AG04449 (cell line): ENCODE data around the gene NPVF.

Experiments used
- CTCF ChIA-PET: fragments of 350-600 bp; formaldehyde crosslinking; extraction: SDS; loops from one replicate; lab custom pipeline; 2021; ENCODE audit warnings: antibody characterized with exemption; lab: Yijun Ruan, JAX
- POLR2A ChIA-PET: fragments of 400-600, 350-600 bp; formaldehyde crosslinking; extraction: SDS; loops from one replicate; lab custom pipeline; 2020; ENCODE audit warnings: antibody characterized with exemption, inconsistent platforms; lab: Yijun Ruan, JAX
- DNase-seq: peaks from one replicate; pipeline ENCODE4 v3.0.0-alpha.2; 2010; ENCODE audit warnings: low read depth, low spot score
- H3K4me3 ChIP-seq: 2 replicates; pipeline ENCODE4 v1.5.1; 2011; ENCODE audit warnings: low read depth, mild to moderate bottlenecking, control low read depth, low read length
- CTCF ChIP-seq: IDR thresholded peaks from one replicate; pipeline ENCODE4 v1.5.1; 2011; ENCODE audit warnings: mild to moderate bottlenecking, moderate library complexity, low read length, control low read depth, inconsistent platforms; ENCODE audit not compliant: insufficient read depth; ENCODE audit errors: missing control alignments

NPVF gene

GRCh38 chr7:25228386-25228785 lies at the start of gene NPVF:
TSS of gene NPVF (minus strand) at chr7:25228486. CDS start at chr7:25228439, 47 bp downstream.
- no peak for TF ChIP-seq CTCF
- ChIA-PET POLR2A (no interaction called here), CTCF (interaction anchor here (2.0 to 3.0 kb wide), 2 partner anchors 12 to 31 kb away, joined by 5 to 18 read pairs; no protein-coding TSS in a partner anchor)
- DNase-seq = no peak
- H3K4me3 ChIP-seq = no peak within 1 kb of the TSS

GRCh38 chr7:25272265-25272664 lies 44.0 kb upstream of the NPVF start:
- POLR2A ChIA-PET = no interaction called here
- CTCF ChIA-PET = no interaction called here
- no peak for DNase-seq

GRCh38 chr7:25263337-25263736 lies 35.1 kb upstream of the NPVF start:
- H3K4me3 ChIP-seq = no peak overlapping the region
- no peak for DNase-seq
- POLR2A ChIA-PET = no interaction called here
- no peak for TF ChIP-seq CTCF
- CTCF ChIA-PET = interaction anchor here (9.4 to 9.6 kb wide), 2 partner anchors 301 to 589 kb away, joined by 157 to 164 read pairs; no protein-coding TSS in a partner anchor

More at GRCh38 chr7:25272265-25272664, 44.0 kb upstream of the NPVF start:
- no peak for TF ChIP-seq CTCF
- H3K4me3 ChIP-seq = no peak overlapping the region

- no peak for DNase-seq
Measured at GRCh38 chr7:25262586-25262985, 34.3 kb upstream of the NPVF start.

GRCh38 chr7:25261545-25262140 lies 33.4 kb upstream of the NPVF start:
- DNase-seq = no peak
- ChIA-PET CTCF (interaction anchor here (0.7 to 9.6 kb wide), 8 partner anchors 8 to 591 kb away, joined by 3 to 165 read pairs (median 16); no protein-coding TSS in a partner anchor), POLR2A (interaction anchor here (0.8 kb wide), 1 partner anchor 120 kb away, joined by 3 read pairs; no protein-coding TSS in a partner anchor)
- H3K4me3 ChIP-seq = no peak overlapping the region
- no peak for TF ChIP-seq CTCF

More at GRCh38 chr7:25262586-25262985, 34.3 kb upstream of the NPVF start:
- ChIA-PET POLR2A (no interaction called here), CTCF (interaction anchor here (7.8 to 9.6 kb wide), 3 partner anchors 128 to 590 kb away, joined by 157 to 165 read pairs (median 164); no protein-coding TSS in a partner anchor)
- H3K4me3 ChIP-seq = no peak overlapping the region
- TF ChIP-seq CTCF = no peak

- ChIA-PET POLR2A (interaction anchor here (0.8 kb wide), 1 partner anchor 121 kb away, joined by 3 read pairs; no protein-coding TSS in a partner anchor), CTCF (interaction anchor here (0.7 to 9.6 kb wide), 9 partner anchors 9 to 591 kb away, joined by 3 to 165 read pairs (median 10); no protein-coding TSS in a partner anchor)
- TF ChIP-seq CTCF = no peak
- H3K4me3 ChIP-seq = no peak overlapping the region
- DNase-seq = peak; percentile 19
Measured at GRCh38 chr7:25260862-25261494, 32.7 kb upstream of the NPVF start.
